GM12878 (cell line): ENCODE data around the gene LY6G5B. TPM values are rescaled to one million over a fixed set of nuclear protein-coding genes. Genes with fewer than 3 reads are reported as not detected.
A peak's percentile ranks its signal among the peaks of the same experiment; 100 is the strongest.

Source experiments
- ATAC-seq: fragments of 200-7000 bp; cut with Tn5 transposase; 3 replicates; pipeline ENCODE4 v1.9.1; 2020; ENCODE audit warnings: mild to moderate bottlenecking, moderate library complexity
- BruUV-seq: library from RNA; stranded (reverse); fragments of 400-500 nt; replicated peaks from 2 replicates; lab custom pipeline; 2021; lab: Mats Ljungman, UMichigan
- CTCF ChIA-PET: fragments of 300-600 bp; sonication (Branson Sonifier 250); formaldehyde crosslinking; extraction: SDS; loops from one replicate; lab custom pipeline; 2021; ENCODE audit warnings: inconsistent platforms; lab: Yijun Ruan, JAX
- POLR2A ChIA-PET: fragments of 350-600 bp; formaldehyde crosslinking; extraction: SDS; loops from one replicate; lab custom pipeline; 2021; ENCODE audit warnings: inconsistent platforms; lab: Charles Lee
- RAD21 ChIA-PET: fragments of 300-600 bp; sonication (Branson Sonifier 250); formaldehyde crosslinking; loops from one replicate; lab custom pipeline; 2023; ENCODE audit warnings: antibody characterized with exemption; ENCODE audit not compliant: unreplicated experiment; lab: Charles Lee
- SMC1A ChIA-PET: fragments of 300-600 bp; sonication (Branson Sonifier 250); formaldehyde crosslinking; loops from one replicate; lab custom pipeline; 2023; ENCODE audit not compliant: unreplicated experiment, uncharacterized antibody; lab: Charles Lee
- DNase-seq: peaks from one replicate; pipeline ENCODE4 v3.0.0-alpha.2; 2011; ENCODE audit warnings: low read depth, low spot score
- FAIRE-seq: peaks from 3 replicates; lab custom pipeline; 2011; peaks lifted over from hg19 to GRCh38; lab: Jason Lieb, UNC
- H2AFZ ChIP-seq: 2 replicates; pipeline ENCODE4 v1.6.0; 2011; ENCODE audit warnings: low read depth, low read length, control low read depth; ENCODE audit not compliant: control insufficient read depth
- H3K27ac ChIP-seq: 2 replicates; pipeline ENCODE4 v1.5.1; 2011; ENCODE audit warnings: control low read depth; ENCODE audit not compliant: control insufficient read depth, insufficient read depth
- H3K27me3 ChIP-seq, 2 experiments: replicated peaks in 1 of 2; 2 replicates each; pipeline versions ENCODE4 v1.6.0 to v1.6.1; 2011; ENCODE audit warnings: low read length in 1 of 2; ENCODE audit not compliant: control insufficient read depth in 2 of 2, insufficient read depth in 2 of 2
- H3K36me3 ChIP-seq, 2 experiments: 2 replicates each; pipeline ENCODE4 v1.5.1; 2011; ENCODE audit warnings: low read length in 1 of 2; ENCODE audit not compliant: control insufficient read depth in 2 of 2, insufficient read depth in 2 of 2
- H3K4me1 ChIP-seq: 2 replicates; pipeline ENCODE4 v1.6.1; 2011; ENCODE audit warnings: mild to moderate bottlenecking, low read length, moderate library complexity, mixed read lengths; ENCODE audit not compliant: control insufficient read depth, insufficient read depth
- H3K4me2 ChIP-seq: 2 replicates; pipeline ENCODE4 v1.6.0; 2011; ENCODE audit warnings: control low read depth; ENCODE audit not compliant: control insufficient read depth, insufficient read depth
- H3K4me3 ChIP-seq: fragments of 200-600 bp; sonication (generic); 2 replicates; pipeline ENCODE4 v1.5.1; 2016
- H3K79me2 ChIP-seq: 2 replicates; pipeline ENCODE4 v1.6.0; 2011; ENCODE audit warnings: low read length; ENCODE audit not compliant: control insufficient read depth, insufficient read depth
- H3K9ac ChIP-seq: 2 replicates; pipeline ENCODE4 v1.8.0; 2011; ENCODE audit warnings: low read length, control low read depth, mixed read lengths; ENCODE audit not compliant: control insufficient read depth, insufficient read depth
- H3K9me3 ChIP-seq: replicated peaks from 3 replicates; pipeline ENCODE4 v1.5.1; 2011; ENCODE audit warnings: mild to moderate bottlenecking, low read length; ENCODE audit not compliant: control insufficient read depth, insufficient read depth
- H4K20me1 ChIP-seq: 2 replicates; pipeline ENCODE4 v1.6.0; 2011; ENCODE audit not compliant: control insufficient read depth, insufficient read depth
- DPF2 ChIP-seq: fragments of 450-650 bp; IDR thresholded peaks from 2 replicates; pipeline ENCODE4 v1.6.1; 2017; ENCODE audit warnings: mild to moderate bottlenecking
- EP300 ChIP-seq, 2 experiments: fragments of 150-350 bp in 1 of 2; IDR thresholded peaks; 2 replicates each; pipeline ENCODE4 v1.6.1; 2011 to 2012; ENCODE audit warnings: low read depth in 2 of 2, low read length in 2 of 2, borderline replicate concordance in 1 of 2, improper control_type of control experiment in 1 of 2, inconsistent platforms in 1 of 2; ENCODE audit not compliant: control insufficient read depth in 1 of 2
- FOXK2 ChIP-seq: fragments of 450-650 bp; IDR thresholded peaks from 2 replicates; pipeline ENCODE4 v1.6.1; 2017; ENCODE audit warnings: mild to moderate bottlenecking, moderate library complexity
- IRF4 ChIP-seq: IDR thresholded peaks from 2 replicates; pipeline ENCODE4 v1.6.1; 2011; ENCODE audit warnings: low read depth, low read length
- MEF2A ChIP-seq: IDR thresholded peaks from 2 replicates; pipeline ENCODE4 v1.6.1; 2011; ENCODE audit warnings: low read depth, mild to moderate bottlenecking, low read length, moderate library complexity; ENCODE audit not compliant: insufficient read depth
- NFIC ChIP-seq: IDR thresholded peaks from 2 replicates; pipeline ENCODE4 v1.6.1; 2012; ENCODE audit warnings: low read depth, mild to moderate bottlenecking, inconsistent platforms, low read length, moderate library complexity
- NR2C2 ChIP-seq: IDR thresholded peaks from 2 replicates; pipeline ENCODE4 v1.6.1; 2011; ENCODE audit warnings: borderline replicate concordance, low read depth; ENCODE audit not compliant: control insufficient read depth, insufficient read length
- POLR2A ChIP-seq: IDR thresholded peaks from 2 replicates; pipeline ENCODE4 v1.6.1; 2011; ENCODE audit warnings: low read depth, mild to moderate bottlenecking, low read length
- RELA ChIP-seq: fragments of 450-650 bp; IDR thresholded peaks from 2 replicates; pipeline ENCODE4 v1.8.0; 2014; ENCODE audit warnings: borderline replicate concordance; ENCODE audit not compliant: partially characterized antibody
- WGBS: methylation state at CpG from one replicate; pipeline ENCODE4 v1.1.6; 2016; ENCODE audit warnings: low lambda C conversion rate; ENCODE audit not compliant: insufficient replicate concordance, insufficient coverage; ENCODE audit errors: missing lambda C conversion rate; 5-methylcytosine and 5-hydroxymethylcytosine counted together
- in situ Hi-C: fragments of 300-500 bp; cut with MboI; formaldehyde crosslinking; loops from 9 replicates; pipeline ENCODE4 v1.14.3; 2018; ENCODE audit warnings: mixed read lengths
- intact Hi-C: fragments of 100-400 bp; cut with micrococcal nuclease; formaldehyde crosslinking; loops from one replicate; pipeline ENCODE4 v1.14.2; 2022; ENCODE audit not compliant: unreplicated experiment
- polyA plus RNA-seq, 11 experiments: library from polyadenylated mRNA; depleted of rRNA in 4 of 11; unstranded in 6 of 11; stranded (reverse) in 5 of 11; fragments of >200 nt; fragmentation: Nextera tagmentation in 4 of 11; fragmentation: Illumina TruSeq in 1 of 11; extraction: Ambion mirVana in 4 of 11; extraction: Trizol in 1 of 11; gene quantifications; 1 replicate in 1 of 11; 2 replicates in 10 of 11; pipeline versions ENCODE4 v1.2.1 to v1.2.3, GENCODE V29; 2011 to 2016; ENCODE audit warnings: inconsistent platforms in 2 of 11, missing spikeins in 2 of 11, low read depth in 1 of 11
- total RNA-seq, 4 experiments: library from RNA; depleted of rRNA in 3 of 4; stranded (reverse); fragments of >200 nt in 3 of 4; fragmentation: Illumina TruSeq in 1 of 4; extraction: Trizol in 1 of 4; gene quantifications; 2 replicates each; pipeline versions ENCODE4 v1.2.1 to v1.2.3, GENCODE V29; 2013 to 2021
- TF ChIP-seq, protein P1 (sequence below): fragments of 450-650 bp; IDR thresholded peaks from 2 replicates; pipeline ENCODE4 v1.6.1; 2017; ENCODE audit warnings: mild to moderate bottlenecking
- TF ChIP-seq, protein P2 (sequence below): fragments of 450-650 bp; formaldehyde crosslinking; IDR thresholded peaks from 2 replicates; pipeline ENCODE4 v1.5.0; 2022; ENCODE audit warnings: mild to moderate bottlenecking, missing genetic modification characterization
- TF ChIP-seq, protein P3 (sequence below): fragments of 450-650 bp; conservative IDR thresholded peaks from 2 replicates; pipeline ENCODE4 v1.6.1; 2017; ENCODE audit warnings: mild to moderate bottlenecking, moderate library complexity
- TF ChIP-seq, protein P4 (sequence below): fragments of 450-650 bp; IDR thresholded peaks from 2 replicates; pipeline ENCODE4 v1.6.1; 2014; ENCODE audit warnings: mild to moderate bottlenecking
- TF ChIP-seq, protein P5 (sequence below): IDR thresholded peaks from 2 replicates; pipeline ENCODE4 v1.6.1; 2011; ENCODE audit warnings: low read depth, low read length, improper control_type of control experiment, borderline replicate concordance

LY6G5B gene
- total and polyA plus RNA-seq, 10 of the 15 experiments (the other 5 are each of a cell fraction or from before 2014, with no cell fraction given) = 3.2 to 16.5 (median 7.5) TPM

DNA sequence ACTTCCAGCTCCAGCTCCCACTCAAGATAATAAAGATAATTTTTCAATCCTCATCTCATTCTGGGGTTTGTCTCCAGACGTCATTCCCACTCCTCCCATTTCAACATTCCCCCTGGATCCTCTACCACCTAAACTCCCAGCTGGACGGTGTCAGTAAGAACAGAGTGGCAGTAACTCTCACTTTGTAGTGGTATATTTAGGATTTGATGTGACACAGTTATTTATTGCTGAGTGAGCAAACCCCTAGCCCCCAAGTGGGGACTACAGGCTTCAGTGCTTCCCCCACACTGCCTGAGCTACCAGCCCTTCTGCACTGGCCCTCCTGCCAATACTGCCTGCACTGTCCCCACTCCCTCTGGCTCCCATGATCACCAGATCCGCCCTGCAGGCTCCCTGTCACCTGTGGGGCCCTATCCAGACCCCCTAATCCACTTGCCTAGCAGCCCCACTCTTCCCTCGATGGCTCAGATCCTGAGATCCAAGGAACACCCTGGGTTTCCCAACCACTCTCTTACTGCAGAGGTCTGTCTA is 11.6 kb upstream of the LY6G5B start:
- Histone ChIP-seq H3K79me2 (peaks cover 48% of the 10 kb centered on the region), H3K36me3 (peaks cover 0 to 6% of the 10 kb centered on the region in 2 experiments; a peak in 3 of 4 replicates), H3K4me3 (peak overlapping the region; percentile 79; the same call in 1 of the 2 replicates), H2AFZ (no peak overlapping the region), H3K9ac (peak overlapping the region; percentile 95), H3K27me3 (no peaks in the 10 kb centered on the region), H3K27ac (no peak overlapping the region), H3K4me1 (peaks cover 33% of the 10 kb centered on the region), H3K9me3 (no peaks in the 10 kb centered on the region; the same call in 2 of the 3 replicates), H3K4me2 (peak overlapping the region; percentile 99), H4K20me1 (no peaks in the 10 kb centered on the region)
- DNase-seq = no peak
- in situ Hi-C loops (no loop called here), intact Hi-C loops (no loop called here)
- ATAC-seq = no peak
- SMC1A ChIA-PET = interaction anchor here (0.6 to 1.0 kb wide), 2 partner anchors 161 to 172 kb away, joined by 3 read pairs; no protein-coding TSS in a partner anchor
- POLR2A ChIA-PET = interaction anchor here (0.7 to 1.4 kb wide), 3 partner anchors 8 to 80 kb away, joined by 3 to 4 read pairs (median 3); partner anchors contain the start of gene LY6G5B
- FAIRE-seq = no peak
- WGBS = 81% methylated on average over 4 of the region's 4 CpGs
- BruUV-seq = no TSS peak
- CTCF ChIA-PET = interaction anchor here (0.7 to 1.8 kb wide), 2 partner anchors 107 to 225 kb away, joined by 3 to 5 read pairs; no protein-coding TSS in a partner anchor
- RAD21 ChIA-PET = interaction anchor here (1.2 kb wide), 1 partner anchor 81 kb away, joined by 3 read pairs; the partner anchor contains the start of gene MSH5
- TF ChIP-seq, protein P1, sequence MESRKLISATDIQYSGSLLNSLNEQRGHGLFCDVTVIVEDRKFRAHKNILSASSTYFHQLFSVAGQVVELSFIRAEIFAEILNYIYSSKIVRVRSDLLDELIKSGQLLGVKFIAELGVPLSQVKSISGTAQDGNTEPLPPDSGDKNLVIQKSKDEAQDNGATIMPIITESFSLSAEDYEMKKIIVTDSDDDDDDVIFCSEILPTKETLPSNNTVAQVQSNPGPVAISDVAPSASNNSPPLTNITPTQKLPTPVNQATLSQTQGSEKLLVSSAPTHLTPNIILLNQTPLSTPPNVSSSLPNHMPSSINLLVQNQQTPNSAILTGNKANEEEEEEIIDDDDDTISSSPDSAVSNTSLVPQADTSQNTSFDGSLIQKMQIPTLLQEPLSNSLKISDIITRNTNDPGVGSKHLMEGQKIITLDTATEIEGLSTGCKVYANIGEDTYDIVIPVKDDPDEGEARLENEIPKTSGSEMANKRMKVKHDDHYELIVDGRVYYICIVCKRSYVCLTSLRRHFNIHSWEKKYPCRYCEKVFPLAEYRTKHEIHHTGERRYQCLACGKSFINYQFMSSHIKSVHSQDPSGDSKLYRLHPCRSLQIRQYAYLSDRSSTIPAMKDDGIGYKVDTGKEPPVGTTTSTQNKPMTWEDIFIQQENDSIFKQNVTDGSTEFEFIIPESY = no peak
- TF ChIP-seq NFIC (no peak), IRF4 (no peak), NR2C2 (no peak), POLR2A (no peak), FOXK2 (no peak), MEF2A (no peak), RELA (no peak), DPF2 (no peak), EP300 (IDR thresholded peaks at IDR 0.05; ENCODE audit: borderline replicate concordance in 1 of 2, control insufficient read depth in 1 of 2, low read depth in 2 of 2, low read length in 2 of 2) (no peak)
- TF ChIP-seq, protein P2, sequence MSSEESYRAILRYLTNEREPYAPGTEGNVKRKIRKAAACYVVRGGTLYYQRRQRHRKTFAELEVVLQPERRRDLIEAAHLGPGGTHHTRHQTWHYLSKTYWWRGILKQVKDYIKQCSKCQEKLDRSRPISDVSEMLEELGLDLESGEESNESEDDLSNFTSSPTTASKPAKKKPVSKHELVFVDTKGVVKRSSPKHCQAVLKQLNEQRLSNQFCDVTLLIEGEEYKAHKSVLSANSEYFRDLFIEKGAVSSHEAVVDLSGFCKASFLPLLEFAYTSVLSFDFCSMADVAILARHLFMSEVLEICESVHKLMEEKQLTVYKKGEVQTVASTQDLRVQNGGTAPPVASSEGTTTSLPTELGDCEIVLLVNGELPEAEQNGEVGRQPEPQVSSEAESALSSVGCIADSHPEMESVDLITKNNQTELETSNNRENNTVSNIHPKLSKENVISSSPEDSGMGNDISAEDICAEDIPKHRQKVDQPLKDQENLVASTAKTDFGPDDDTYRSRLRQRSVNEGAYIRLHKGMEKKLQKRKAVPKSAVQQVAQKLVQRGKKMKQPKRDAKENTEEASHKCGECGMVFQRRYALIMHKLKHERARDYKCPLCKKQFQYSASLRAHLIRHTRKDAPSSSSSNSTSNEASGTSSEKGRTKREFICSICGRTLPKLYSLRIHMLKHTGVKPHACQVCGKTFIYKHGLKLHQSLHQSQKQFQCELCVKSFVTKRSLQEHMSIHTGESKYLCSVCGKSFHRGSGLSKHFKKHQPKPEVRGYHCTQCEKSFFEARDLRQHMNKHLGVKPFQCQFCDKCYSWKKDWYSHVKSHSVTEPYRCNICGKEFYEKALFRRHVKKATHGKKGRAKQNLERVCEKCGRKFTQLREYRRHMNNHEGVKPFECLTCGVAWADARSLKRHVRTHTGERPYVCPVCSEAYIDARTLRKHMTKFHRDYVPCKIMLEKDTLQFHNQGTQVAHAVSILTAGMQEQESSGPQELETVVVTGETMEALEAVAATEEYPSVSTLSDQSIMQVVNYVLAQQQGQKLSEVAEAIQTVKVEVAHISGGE (CRISPR knock-in tag) = no peak
- TF ChIP-seq, protein P3, sequence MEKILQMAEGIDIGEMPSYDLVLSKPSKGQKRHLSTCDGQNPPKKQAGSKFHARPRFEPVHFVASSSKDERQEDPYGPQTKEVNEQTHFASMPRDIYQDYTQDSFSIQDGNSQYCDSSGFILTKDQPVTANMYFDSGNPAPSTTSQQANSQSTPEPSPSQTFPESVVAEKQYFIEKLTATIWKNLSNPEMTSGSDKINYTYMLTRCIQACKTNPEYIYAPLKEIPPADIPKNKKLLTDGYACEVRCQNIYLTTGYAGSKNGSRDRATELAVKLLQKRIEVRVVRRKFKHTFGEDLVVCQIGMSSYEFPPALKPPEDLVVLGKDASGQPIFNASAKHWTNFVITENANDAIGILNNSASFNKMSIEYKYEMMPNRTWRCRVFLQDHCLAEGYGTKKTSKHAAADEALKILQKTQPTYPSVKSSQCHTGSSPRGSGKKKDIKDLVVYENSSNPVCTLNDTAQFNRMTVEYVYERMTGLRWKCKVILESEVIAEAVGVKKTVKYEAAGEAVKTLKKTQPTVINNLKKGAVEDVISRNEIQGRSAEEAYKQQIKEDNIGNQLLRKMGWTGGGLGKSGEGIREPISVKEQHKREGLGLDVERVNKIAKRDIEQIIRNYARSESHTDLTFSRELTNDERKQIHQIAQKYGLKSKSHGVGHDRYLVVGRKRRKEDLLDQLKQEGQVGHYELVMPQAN = no peak
- TF ChIP-seq, protein P4, sequence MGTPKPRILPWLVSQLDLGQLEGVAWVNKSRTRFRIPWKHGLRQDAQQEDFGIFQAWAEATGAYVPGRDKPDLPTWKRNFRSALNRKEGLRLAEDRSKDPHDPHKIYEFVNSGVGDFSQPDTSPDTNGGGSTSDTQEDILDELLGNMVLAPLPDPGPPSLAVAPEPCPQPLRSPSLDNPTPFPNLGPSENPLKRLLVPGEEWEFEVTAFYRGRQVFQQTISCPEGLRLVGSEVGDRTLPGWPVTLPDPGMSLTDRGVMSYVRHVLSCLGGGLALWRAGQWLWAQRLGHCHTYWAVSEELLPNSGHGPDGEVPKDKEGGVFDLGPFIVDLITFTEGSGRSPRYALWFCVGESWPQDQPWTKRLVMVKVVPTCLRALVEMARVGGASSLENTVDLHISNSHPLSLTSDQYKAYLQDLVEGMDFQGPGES = no peak
- TF ChIP-seq, protein P5, sequence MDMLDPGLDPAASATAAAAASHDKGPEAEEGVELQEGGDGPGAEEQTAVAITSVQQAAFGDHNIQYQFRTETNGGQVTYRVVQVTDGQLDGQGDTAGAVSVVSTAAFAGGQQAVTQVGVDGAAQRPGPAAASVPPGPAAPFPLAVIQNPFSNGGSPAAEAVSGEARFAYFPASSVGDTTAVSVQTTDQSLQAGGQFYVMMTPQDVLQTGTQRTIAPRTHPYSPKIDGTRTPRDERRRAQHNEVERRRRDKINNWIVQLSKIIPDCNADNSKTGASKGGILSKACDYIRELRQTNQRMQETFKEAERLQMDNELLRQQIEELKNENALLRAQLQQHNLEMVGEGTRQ = no peak
